OCI-LY1 (cell line): ENCODE results near the gene CDH22.

Experiments
- H2AFZ ChIP-seq: fragments of 200-600 bp; sonication (generic), shearing (Covaris generic); 2 replicates; pipeline ENCODE4 v1.6.0; 2014; ENCODE audit warnings: antibody characterized with exemption, mild to moderate bottlenecking, low read length
- H3F3A ChIP-seq: fragments of 200-600 bp; sonication (generic), shearing (Covaris generic); 2 replicates; pipeline ENCODE4 v1.6.0; 2014; ENCODE audit warnings: mild to moderate bottlenecking, antibody characterized with exemption, low read length, moderate library complexity; ENCODE audit not compliant: insufficient read depth
- H3K27ac ChIP-seq: fragments of 200-600 bp; sonication (generic); 2 replicates; pipeline ENCODE4 v1.5.1; 2014; ENCODE audit warnings: low read length, mixed run types, mild to moderate bottlenecking, low read depth; ENCODE audit not compliant: poor library complexity, severe bottlenecking
- H3K27me3 ChIP-seq: fragments of 200-600 bp; sonication (generic); 2 replicates; pipeline ENCODE4 v1.6.0; 2014; ENCODE audit warnings: antibody characterized with exemption, mild to moderate bottlenecking, low read length, moderate library complexity; ENCODE audit not compliant: insufficient read depth
- H3K36me3 ChIP-seq: fragments of 200-600 bp; sonication (generic); 2 replicates; pipeline ENCODE4 v1.6.1; 2014; ENCODE audit warnings: mild to moderate bottlenecking, antibody characterized with exemption, low read length, moderate library complexity, mixed read lengths; ENCODE audit not compliant: insufficient read depth
- H3K4me1 ChIP-seq: fragments of 200-600 bp; sonication (generic); 2 replicates; pipeline ENCODE4 v1.5.1; 2014; ENCODE audit warnings: mild to moderate bottlenecking, low read length, moderate library complexity; ENCODE audit not compliant: insufficient read depth, severe bottlenecking
- H3K4me2 ChIP-seq: fragments of 200-600 bp; sonication (generic), shearing (Covaris generic); 2 replicates; pipeline ENCODE4 v1.6.1; 2014; ENCODE audit warnings: low read length
- H3K4me3 ChIP-seq: fragments of 200-600 bp; sonication (generic); 2 replicates; pipeline ENCODE4 v1.5.1; 2014; ENCODE audit warnings: low read length, low read depth, mild to moderate bottlenecking, mixed read lengths; ENCODE audit not compliant: poor library complexity, severe bottlenecking
- H3K79me2 ChIP-seq: fragments of 200-600 bp; shearing (Covaris generic); 2 replicates; pipeline ENCODE4 v1.6.1; 2016; ENCODE audit warnings: mixed run types, low read length, mixed read lengths; ENCODE audit not compliant: insufficient read depth
- H3K9ac ChIP-seq: fragments of 200-600 bp; sonication (generic), shearing (Covaris generic); 2 replicates; pipeline ENCODE4 v1.6.1; 2014; ENCODE audit warnings: mild to moderate bottlenecking, low read length, mixed read lengths
- H3K9me2 ChIP-seq: fragments of 200-600 bp; sonication (generic), shearing (Covaris generic); 2 replicates; pipeline ENCODE4 v1.6.1; 2014; ENCODE audit warnings: low read depth, mild to moderate bottlenecking, low read length, mixed read lengths
- H3K9me3 ChIP-seq: fragments of 200-600 bp; shearing (Covaris generic); 2 replicates; pipeline ENCODE4 v1.6.1; 2014; ENCODE audit warnings: low read length, mixed read lengths
- H4K20me1 ChIP-seq: fragments of 200-600 bp; sonication (generic), shearing (Covaris generic); 2 replicates; pipeline ENCODE4 v1.6.0; 2016; ENCODE audit warnings: mild to moderate bottlenecking, low read length; ENCODE audit not compliant: insufficient read depth
- CTCF ChIP-seq: fragments of 200-600 bp; sonication (generic), shearing (Covaris generic); IDR thresholded peaks from 2 replicates; pipeline ENCODE4 v1.5.1; 2017; ENCODE audit warnings: mild to moderate bottlenecking, antibody characterized with exemption, low read length, moderate library complexity, mixed read lengths
- EZH2 ChIP-seq: fragments of 200-600 bp; sonication (generic), shearing (Covaris generic); IDR thresholded peaks from 2 replicates; pipeline ENCODE4 v1.8.0; 2017; ENCODE audit warnings: borderline replicate concordance, mixed run types, mild to moderate bottlenecking, antibody characterized with exemption, low read length, moderate library complexity, mixed read lengths

CDH22 gene

GRCh38 chr20:46349035-46349741, 40.9 kb upstream of the CDH22 start:
- no peak overlapping the region; the same call in 1 of the 2 replicates for H3K9ac ChIP-seq
- H4K20me1 ChIP-seq: no peaks in the 10 kb centered on the region
- H3K4me3 ChIP-seq: no peak overlapping the region
- H3K9me2 ChIP-seq: no peaks in the 10 kb centered on the region
- peaks cover 9% of the 10 kb centered on the region; the same call in 1 of the 2 replicates for H3K36me3 ChIP-seq
- H3K4me1 ChIP-seq: peaks cover 19% of the 10 kb centered on the region
- H3K9me3 ChIP-seq: no peaks in the 10 kb centered on the region
- H2AFZ ChIP-seq: no peak overlapping the region
- peak overlapping the region; percentile 57 for H3K27ac ChIP-seq
- peak; percentile 86 for TF ChIP-seq CTCF
- no peak for TF ChIP-seq EZH2
- no peaks in the 10 kb centered on the region for H3K79me2 ChIP-seq
- H3K27me3 ChIP-seq: no peaks in the 10 kb centered on the region
- 0 out of 2 replicates have a peak, but pooled peaks cover 2% of the 10 kb centered on the region for H3F3A ChIP-seq
- H3K4me2 ChIP-seq: peak overlapping the region; percentile 7; the same call in 1 of the 2 replicates

GRCh38 chr20:46347841-46348803, 39.8 kb upstream of the CDH22 start:
- Histone ChIP-seq H3K27me3 (no peaks in the 10 kb centered on the region), H2AFZ (no peak overlapping the region), H3K9ac (no peak overlapping the region), H3K4me3 (no peak overlapping the region), H4K20me1 (no peaks in the 10 kb centered on the region), H3K4me1 (peaks cover 19% of the 10 kb centered on the region), H3F3A (0 out of 2 replicates have a peak, but pooled peaks cover 2% of the 10 kb centered on the region), H3K9me3 (no peaks in the 10 kb centered on the region), H3K27ac (no peak overlapping the region), H3K36me3 (peaks cover 9% of the 10 kb centered on the region; the same call in 1 of the 2 replicates), H3K9me2 (no peaks in the 10 kb centered on the region), H3K79me2 (no peaks in the 10 kb centered on the region), H3K4me2 (no peak overlapping the region)
- TF ChIP-seq CTCF (no peak), EZH2 (no peak)

GRCh38 chr20:46346770-46347169, 38.5 kb upstream of the CDH22 start:
- Histone ChIP-seq H3K4me1 (peaks cover 19% of the 10 kb centered on the region), H3K27me3 (no peaks in the 10 kb centered on the region), H3K9me2 (no peaks in the 10 kb centered on the region), H3K9ac (no peak overlapping the region), H4K20me1 (no peaks in the 10 kb centered on the region), H3K9me3 (no peaks in the 10 kb centered on the region), H3K79me2 (no peaks in the 10 kb centered on the region), H3K4me3 (no peak overlapping the region), H3K27ac (no peak overlapping the region), H3F3A (0 out of 2 replicates have a peak, but pooled peaks cover 2% of the 10 kb centered on the region), H3K4me2 (no peak overlapping the region), H2AFZ (no peak overlapping the region), H3K36me3 (peaks cover 9% of the 10 kb centered on the region; the same call in 1 of the 2 replicates)
- TF ChIP-seq CTCF (no peak), EZH2 (no peak)
